ENCODE data around the gene PKP3.

PKP3 gene

DNA sequence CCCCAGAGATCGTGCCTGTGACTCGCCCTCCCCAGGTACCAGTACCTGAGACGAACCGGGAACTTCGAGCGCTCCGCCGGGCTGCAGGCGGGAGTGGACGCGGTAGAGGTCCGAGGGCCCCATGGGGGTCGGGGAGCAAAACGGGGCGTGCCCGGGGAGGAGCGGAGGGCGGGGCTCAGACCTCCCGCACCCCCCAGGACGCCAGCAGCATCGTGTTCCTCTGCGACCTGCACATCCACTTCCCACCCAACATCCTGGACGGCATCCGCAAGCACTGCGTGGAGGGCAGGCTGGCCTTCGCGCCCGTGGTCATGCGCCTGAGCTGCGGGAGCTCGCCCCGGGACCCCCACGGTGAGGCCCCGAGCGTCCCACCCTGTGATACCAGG lies 13.9 kb upstream of the PKP3 start:
- TF ChIP-seq, protein P1, sequence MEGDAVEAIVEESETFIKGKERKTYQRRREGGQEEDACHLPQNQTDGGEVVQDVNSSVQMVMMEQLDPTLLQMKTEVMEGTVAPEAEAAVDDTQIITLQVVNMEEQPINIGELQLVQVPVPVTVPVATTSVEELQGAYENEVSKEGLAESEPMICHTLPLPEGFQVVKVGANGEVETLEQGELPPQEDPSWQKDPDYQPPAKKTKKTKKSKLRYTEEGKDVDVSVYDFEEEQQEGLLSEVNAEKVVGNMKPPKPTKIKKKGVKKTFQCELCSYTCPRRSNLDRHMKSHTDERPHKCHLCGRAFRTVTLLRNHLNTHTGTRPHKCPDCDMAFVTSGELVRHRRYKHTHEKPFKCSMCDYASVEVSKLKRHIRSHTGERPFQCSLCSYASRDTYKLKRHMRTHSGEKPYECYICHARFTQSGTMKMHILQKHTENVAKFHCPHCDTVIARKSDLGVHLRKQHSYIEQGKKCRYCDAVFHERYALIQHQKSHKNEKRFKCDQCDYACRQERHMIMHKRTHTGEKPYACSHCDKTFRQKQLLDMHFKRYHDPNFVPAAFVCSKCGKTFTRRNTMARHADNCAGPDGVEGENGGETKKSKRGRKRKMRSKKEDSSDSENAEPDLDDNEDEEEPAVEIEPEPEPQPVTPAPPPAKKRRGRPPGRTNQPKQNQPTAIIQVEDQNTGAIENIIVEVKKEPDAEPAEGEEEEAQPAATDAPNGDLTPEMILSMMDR (IDR thresholded peaks at IDR 0.05; ENCODE audit: control insufficient read depth, insufficient read depth, low read depth, low read length, missing control alignments), result no peak
- no peak for DNase-seq (ENCODE audit: low read depth)

DNA sequence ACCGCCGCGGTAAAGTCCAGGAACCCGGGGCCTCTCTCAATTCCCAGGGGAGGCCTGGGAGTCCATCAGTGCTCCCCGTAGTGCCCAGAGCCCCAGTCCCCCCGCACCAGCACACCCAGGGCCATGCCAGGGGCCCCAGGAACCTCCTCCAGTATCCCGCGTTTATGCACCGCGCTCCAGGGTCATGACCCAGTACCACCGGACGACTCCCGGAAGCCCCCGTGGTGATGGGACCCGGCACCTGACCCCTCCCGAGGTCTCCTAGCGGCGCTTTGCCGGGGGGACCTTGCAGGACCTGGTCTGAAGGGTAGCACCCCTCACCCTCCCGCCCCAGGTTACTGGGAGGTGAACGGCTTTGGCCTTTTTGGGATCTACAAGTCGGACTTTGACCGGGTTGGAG lies 13.5 kb upstream of the PKP3 start:
- no peak overlapping the region for H3K4me3 ChIP-seq (ENCODE audit: control insufficient read depth, low read depth, low read length)
- DNase-seq (ENCODE audit: low read depth), result no peak
- TF ChIP-seq, protein P1 (IDR thresholded peaks at IDR 0.05; ENCODE audit: control insufficient read depth, insufficient read depth, low read depth, low read length, missing control alignments), result no peak

More for the DNA sequence above, 13.9 kb upstream of the PKP3 start:
- no peak overlapping the region for H3K4me3 ChIP-seq (ENCODE audit: control insufficient read depth, low read depth, low read length)

DNA sequence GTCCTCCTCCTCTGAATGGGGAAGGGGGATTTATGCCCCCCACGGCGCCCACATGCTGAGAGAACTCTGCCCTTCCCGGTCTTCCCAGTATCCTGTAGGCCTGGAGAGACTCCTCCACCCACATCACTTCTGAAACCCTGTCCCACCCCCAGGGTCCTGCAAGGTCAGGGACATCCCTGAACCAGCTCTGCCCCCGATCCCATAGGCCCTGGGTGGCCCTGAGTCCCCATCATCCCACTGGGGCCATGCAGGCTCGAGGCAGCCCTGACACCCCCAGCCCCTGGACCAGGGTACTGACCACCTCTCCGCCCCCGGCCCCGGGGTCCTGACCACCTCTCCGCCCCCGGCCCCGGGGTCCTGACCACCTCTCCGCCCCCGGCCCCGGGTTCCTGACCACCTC lies 13.0 kb upstream of the PKP3 start:
- TF ChIP-seq, protein P1 (IDR thresholded peaks at IDR 0.05; ENCODE audit: control insufficient read depth, insufficient read depth, low read depth, low read length, missing control alignments), result no peak
- no peak overlapping the region for H3K4me3 ChIP-seq (ENCODE audit: control insufficient read depth, low read depth, low read length)
- DNase-seq (ENCODE audit: low read depth), result no peak

- no peak for DNase-seq (ENCODE audit: low read depth)
- TF ChIP-seq, protein P1 (IDR thresholded peaks at IDR 0.05; ENCODE audit: control insufficient read depth, insufficient read depth, low read depth, low read length, missing control alignments), result no peak
- no peak overlapping the region for H3K4me3 ChIP-seq (ENCODE audit: control insufficient read depth, low read depth, low read length)
Observed at GRCh38 chr11:381501-382072, 12.4 kb upstream of the PKP3 start.

DNA sequence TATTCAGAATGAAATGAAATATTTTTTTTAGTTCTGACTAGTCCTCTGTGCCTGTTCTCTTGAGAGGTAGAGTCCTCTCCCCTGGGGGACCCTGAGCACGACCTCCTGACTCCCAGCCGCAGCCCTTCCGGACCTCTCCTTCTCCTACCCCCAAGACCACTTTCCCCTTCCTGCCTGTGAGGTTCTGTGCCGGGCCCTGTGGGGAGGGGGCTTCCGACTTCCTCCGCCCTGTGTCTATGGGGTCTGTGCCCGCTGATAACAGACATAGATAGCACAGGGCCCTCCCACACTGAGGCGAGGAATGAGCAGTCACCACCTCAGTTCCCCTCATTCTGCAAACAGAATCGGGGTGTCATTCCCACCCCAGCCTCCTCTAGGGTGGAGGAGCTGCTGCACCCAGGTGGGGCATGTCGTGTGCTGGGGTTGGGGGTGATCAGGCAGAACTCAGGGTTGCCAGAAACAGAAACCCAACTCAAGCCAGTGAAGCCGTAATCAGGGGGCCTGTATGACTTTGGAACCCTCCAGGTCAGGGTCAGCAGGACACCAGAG lies 11.9 kb upstream of the PKP3 start:
- TF ChIP-seq, protein P1 (IDR thresholded peaks at IDR 0.05; ENCODE audit: control insufficient read depth, insufficient read depth, low read depth, low read length, missing control alignments), result no peak
- DNase-seq (ENCODE audit: low read depth), result no peak
- H3K4me3 ChIP-seq (ENCODE audit: control insufficient read depth, low read depth, low read length), result no peak overlapping the region

DNA sequence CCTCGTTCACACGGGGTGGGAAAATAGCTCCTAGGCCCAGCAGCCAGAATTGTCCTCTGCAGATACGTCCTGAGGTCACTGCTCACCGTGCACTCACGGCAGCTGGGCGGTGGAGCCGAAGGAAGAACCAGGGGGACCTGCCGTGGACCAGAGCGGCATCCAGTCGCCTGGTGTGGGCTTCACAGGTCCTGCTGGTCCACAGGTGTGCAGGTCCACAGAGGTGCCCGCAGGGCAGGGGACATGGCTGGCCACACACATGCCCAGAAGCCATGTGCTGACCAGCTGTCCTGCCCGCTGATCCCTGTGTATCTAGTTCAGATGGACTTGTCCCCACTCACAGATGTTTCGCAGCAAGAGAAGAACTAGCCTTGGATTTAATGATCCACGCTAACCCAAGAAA lies 10.6 kb upstream of the PKP3 start:
- DNase-seq (ENCODE audit: low read depth), result no peak
- TF ChIP-seq, protein P1 (IDR thresholded peaks at IDR 0.05; ENCODE audit: control insufficient read depth, insufficient read depth, low read depth, low read length, missing control alignments), result no peak
- H3K4me3 ChIP-seq (ENCODE audit: control insufficient read depth, low read depth, low read length), result no peak overlapping the region
